CD14-positive monocyte (primary cell): Measurements from ENCODE around the gene GCDH. TPM values are rescaled to one million over a fixed set of nuclear protein-coding genes. Genes with fewer than 3 reads are reported as not detected.
"Not testable (repeated sequence)": the region's sequence is repeated elsewhere in the genome, so short reads cannot be mapped to it uniquely, and the experiment has no call there.

ENCODE experiments used
- DNase-seq, 3 donors: peaks; one replicate each; pipeline ENCODE4 v3.0.0-alpha.2; 2011 to 2022
- H2AFZ ChIP-seq: 2 replicates; pipeline ENCODE4 v1.6.0; 2012; ENCODE audit warnings: mild to moderate bottlenecking, low read depth, low read length, inconsistent platforms; ENCODE audit not compliant: insufficient read depth, poor library complexity, severe bottlenecking
- H3K27ac ChIP-seq, 2 donors: 1 replicate in 1 of 2; 2 replicates in 1 of 2; pipeline ENCODE4 v1.5.1; 2012 to 2013; ENCODE audit warnings: low read length in 2 of 2, control low read depth in 1 of 2, inconsistent platforms in 1 of 2, low read depth in 1 of 2, mild to moderate bottlenecking in 1 of 2
- H3K27me3 ChIP-seq, 2 donors: one replicate each; pipeline versions ENCODE4 v1.6.0 to v1.6.1; 2011 to 2013; ENCODE audit warnings: low read length in 2 of 2; ENCODE audit not compliant: control insufficient read depth in 2 of 2, insufficient read depth in 2 of 2
- H3K36me3 ChIP-seq, 2 donors: replicated peaks in 1 of 2; 1 replicate in 1 of 2; 2 replicates in 1 of 2; pipeline versions ENCODE4 v1.5.1 to v1.6.1; 2012 to 2013; ENCODE audit warnings: low read length in 2 of 2, control low read depth in 1 of 2, inconsistent platforms in 1 of 2, mild to moderate bottlenecking in 1 of 2; ENCODE audit not compliant: insufficient read depth in 2 of 2, control insufficient read depth in 1 of 2
- H3K4me1 ChIP-seq, 2 donors: 1 replicate in 1 of 2; 2 replicates in 1 of 2; pipeline versions ENCODE4 v1.5.1 to v1.6.1; 2012 to 2013; ENCODE audit warnings: low read length in 2 of 2, control low read depth in 1 of 2, inconsistent platforms in 1 of 2, mild to moderate bottlenecking in 1 of 2, moderate library complexity in 1 of 2; ENCODE audit not compliant: insufficient read depth in 2 of 2, control insufficient read depth in 1 of 2
- H3K4me2 ChIP-seq: replicated peaks from 2 replicates; pipeline ENCODE3; 2012; ENCODE audit warnings: low read length, moderate library complexity, mild to moderate bottlenecking; ENCODE audit not compliant: poor library complexity, severe bottlenecking; ENCODE audit errors: extremely low read depth
- H3K4me3 ChIP-seq, 3 experiments: fragments of 200-600 bp in 1 of 3; sonication (generic) in 1 of 3; replicated peaks in 1 of 3; 1 replicate in 2 of 3; 2 replicates in 1 of 3; pipeline ENCODE4 v1.5.1; 2011 to 2013; ENCODE audit warnings: low read length in 3 of 3, mild to moderate bottlenecking in 3 of 3, control low read depth in 2 of 3, low read depth in 2 of 3, inconsistent platforms in 1 of 3, moderate library complexity in 1 of 3
- H3K79me2 ChIP-seq: 2 replicates; pipeline ENCODE4 v1.6.0; 2012; ENCODE audit warnings: mild to moderate bottlenecking, control low read depth, inconsistent platforms, low read length, moderate library complexity; ENCODE audit not compliant: insufficient read depth
- H3K9ac ChIP-seq: 2 replicates; pipeline ENCODE4 v1.6.0; 2017; ENCODE audit warnings: low read length, mild to moderate bottlenecking; ENCODE audit not compliant: insufficient read depth, poor library complexity, severe bottlenecking
- H3K9me3 ChIP-seq, 2 donors: replicated peaks in 1 of 2; 1 replicate in 1 of 2; 2 replicates in 1 of 2; pipeline versions ENCODE4 v1.5.1 to v1.6.1; 2012 to 2013; ENCODE audit warnings: low read length in 2 of 2, control low read depth in 1 of 2; ENCODE audit not compliant: control insufficient read depth in 1 of 2, insufficient read depth in 1 of 2
- H4K20me1 ChIP-seq: 2 replicates; pipeline ENCODE4 v1.6.0; 2012; ENCODE audit warnings: mild to moderate bottlenecking, low read length, control low read depth, moderate library complexity; ENCODE audit not compliant: insufficient read depth
- H3K27ac Mint-ChIP-seq, 7 donors: one replicate each; pipeline ENCODE4 v1.8.0; 2020; ENCODE audit warnings: mild to moderate bottlenecking in 7 of 7, mixed read lengths in 7 of 7, moderate library complexity in 6 of 7, inconsistent platforms in 2 of 7
- H3K27me3 Mint-ChIP-seq, 3 donors: one replicate each; pipeline ENCODE4 v1.8.0; 2021 to 2022; ENCODE audit warnings: low read depth in 3 of 3, mild to moderate bottlenecking in 3 of 3, mixed read lengths in 3 of 3, moderate library complexity in 3 of 3, inconsistent platforms in 1 of 3
- H3K36me3 Mint-ChIP-seq, 2 donors: one replicate each; pipeline ENCODE4 v1.8.0; 2020; ENCODE audit warnings: mixed read lengths in 2 of 2, inconsistent platforms in 1 of 2, mild to moderate bottlenecking in 1 of 2
- H3K4me1 Mint-ChIP-seq: one replicate; pipeline ENCODE4 v1.8.0; 2020; ENCODE audit warnings: mild to moderate bottlenecking, mixed read lengths
- H3K4me3 Mint-ChIP-seq, 2 donors: one replicate each; pipeline ENCODE4 v1.8.0; 2020; ENCODE audit warnings: mild to moderate bottlenecking in 2 of 2, mixed read lengths in 2 of 2, moderate library complexity in 1 of 2
- H3K9me3 Mint-ChIP-seq, 7 donors: one replicate each; pipeline ENCODE4 v1.8.0; 2020 to 2022; ENCODE audit warnings: mixed read lengths in 7 of 7, mild to moderate bottlenecking in 6 of 7, moderate library complexity in 6 of 7, inconsistent platforms in 2 of 7
- WGBS: methylation state at CpG from one replicate; pipeline ENCODE4 v1.1.5; 2013; ENCODE audit warnings: missing lambda C conversion rate; ENCODE audit not compliant: insufficient coverage; 5-methylcytosine and 5-hydroxymethylcytosine counted together
- intact Hi-C, 2 donors: fragments of 100-400 bp; cut with micrococcal nuclease; formaldehyde crosslinking; loops; one replicate each; pipeline versions ENCODE4 v1.15.0 to v1.15.1; 2023
- polyA plus RNA-seq, 3 donors: library from polyadenylated mRNA; depleted of rRNA in 1 of 3; unstranded in 2 of 3; stranded (reverse) in 1 of 3; fragments of 300-500 nt in 2 of 3; fragments of >200 nt in 1 of 3; fragmentation: Illumina TruSeq in 2 of 3; gene quantifications; 1 replicate in 2 of 3; 2 replicates in 1 of 3; pipeline ENCODE4 v1.2.3, GENCODE V29; 2012 to 2021
- TF ChIP-seq, protein P1 (sequence below): fragments of 200-600 bp; IDR thresholded peaks from one replicate; pipeline ENCODE4 v1.8.0; 2022; ENCODE audit warnings: antibody characterized with exemption, mild to moderate bottlenecking

The GCDH gene
- polyA plus RNA-seq, 3 donors, result 7.3 to 30.5 (median 9.6) TPM

DNA sequence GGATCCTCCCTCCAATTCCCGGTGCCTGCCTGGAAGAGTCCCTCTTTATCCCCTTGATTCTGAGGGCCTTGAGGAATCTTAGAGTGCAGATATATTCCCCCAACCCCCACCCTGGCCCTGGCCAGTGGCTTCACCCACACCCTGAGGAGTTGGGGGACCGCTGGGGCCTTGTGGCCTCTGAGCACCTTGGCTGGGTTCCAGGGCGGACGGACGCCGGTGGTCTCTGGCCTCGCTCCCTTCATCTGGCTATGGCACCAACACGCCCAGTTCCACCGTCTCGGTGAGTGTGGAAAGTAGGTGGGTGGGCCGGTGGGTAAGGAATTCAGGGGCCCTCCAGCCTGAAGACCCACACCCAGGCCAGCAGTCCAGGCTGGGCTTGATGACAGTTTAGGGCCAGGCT is 47.6 kb upstream of the GCDH start:
- H3K4me1 Mint-ChIP-seq, result peaks cover 29% of the 10 kb centered on the region
- Histone ChIP-seq H3K9me3 (peaks cover 6 to 25% of the 10 kb centered on the region in 2 donors), H3K27me3 (peaks cover 31 to 63% of the 10 kb centered on the region in 2 donors), H2AFZ (no peak overlapping the region), H4K20me1 (no peaks in the 10 kb centered on the region), H3K27ac (no peak overlapping the region), H3K9ac (no peak overlapping the region), H3K4me3 (no peak overlapping the region), H3K79me2 (no peaks in the 10 kb centered on the region), H3K36me3 (no peaks in the 10 kb centered on the region), H3K4me1 (peaks cover 26 to 32% of the 10 kb centered on the region in 2 donors), H3K4me2 (no peak overlapping the region)
- DNase-seq, result no peak
- TF ChIP-seq, protein P1, sequence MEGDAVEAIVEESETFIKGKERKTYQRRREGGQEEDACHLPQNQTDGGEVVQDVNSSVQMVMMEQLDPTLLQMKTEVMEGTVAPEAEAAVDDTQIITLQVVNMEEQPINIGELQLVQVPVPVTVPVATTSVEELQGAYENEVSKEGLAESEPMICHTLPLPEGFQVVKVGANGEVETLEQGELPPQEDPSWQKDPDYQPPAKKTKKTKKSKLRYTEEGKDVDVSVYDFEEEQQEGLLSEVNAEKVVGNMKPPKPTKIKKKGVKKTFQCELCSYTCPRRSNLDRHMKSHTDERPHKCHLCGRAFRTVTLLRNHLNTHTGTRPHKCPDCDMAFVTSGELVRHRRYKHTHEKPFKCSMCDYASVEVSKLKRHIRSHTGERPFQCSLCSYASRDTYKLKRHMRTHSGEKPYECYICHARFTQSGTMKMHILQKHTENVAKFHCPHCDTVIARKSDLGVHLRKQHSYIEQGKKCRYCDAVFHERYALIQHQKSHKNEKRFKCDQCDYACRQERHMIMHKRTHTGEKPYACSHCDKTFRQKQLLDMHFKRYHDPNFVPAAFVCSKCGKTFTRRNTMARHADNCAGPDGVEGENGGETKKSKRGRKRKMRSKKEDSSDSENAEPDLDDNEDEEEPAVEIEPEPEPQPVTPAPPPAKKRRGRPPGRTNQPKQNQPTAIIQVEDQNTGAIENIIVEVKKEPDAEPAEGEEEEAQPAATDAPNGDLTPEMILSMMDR, result no peak
- intact Hi-C loops, result loop anchor here in 1 of 2 donors (5.0 kb wide), 1 partner anchor 36 kb away; the partner anchor contains the start of gene RNASEH2A
- no peak overlapping the region for H3K4me3 Mint-ChIP-seq
- 93% methylated on average over 10 of the region's 11 CpGs for WGBS
- peaks cover 3 to 20% (median 16%) of the 10 kb centered on the region in 7 donors for H3K9me3 Mint-ChIP-seq
- peaks cover 2 to 5% of the 10 kb centered on the region in 2 donors for H3K36me3 Mint-ChIP-seq
- no peak overlapping the region for H3K27ac Mint-ChIP-seq
- peaks cover 55 to 81% (median 61%) of the 10 kb centered on the region in 3 donors for H3K27me3 Mint-ChIP-seq

DNA sequence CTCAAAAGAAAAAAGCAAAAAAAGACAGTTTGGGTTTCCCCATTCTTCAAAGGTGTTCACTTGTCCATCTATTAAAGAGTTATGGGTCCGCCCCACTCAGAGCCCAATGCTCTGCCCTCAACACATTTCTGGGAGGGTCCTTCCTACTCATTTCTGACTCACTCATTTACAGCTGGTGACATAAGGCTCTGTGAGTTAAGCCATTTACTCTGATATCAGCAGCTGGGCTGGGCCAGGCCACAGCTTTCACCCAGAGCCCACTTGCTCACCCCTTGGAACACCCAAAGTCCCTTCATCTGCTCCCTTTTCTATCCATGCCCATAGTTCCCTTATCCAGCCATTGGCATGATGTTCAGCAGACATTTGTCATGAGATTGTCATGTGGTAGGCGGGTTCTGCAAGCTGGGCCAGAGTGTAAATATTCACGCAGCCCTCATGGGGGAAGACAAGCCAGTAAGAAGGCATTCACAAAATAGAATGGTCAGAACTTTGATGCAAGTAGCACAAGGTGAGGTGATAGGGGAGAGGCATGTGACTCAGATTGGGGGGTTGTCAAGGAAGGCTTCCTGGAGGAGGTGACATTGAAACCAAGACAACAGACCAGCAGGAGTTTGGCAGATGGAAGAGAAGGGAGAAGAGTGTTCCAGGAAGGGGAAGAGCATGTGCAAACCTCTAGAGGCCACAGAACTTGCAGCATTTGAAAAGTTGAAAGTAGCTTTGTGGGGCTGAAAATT is 46.8 kb upstream of the GCDH start:
- H3K4me2 ChIP-seq, result no peak overlapping the region
- no peak overlapping the region for H2AFZ ChIP-seq
- H4K20me1 ChIP-seq, result no peaks in the 10 kb centered on the region
- H3K27me3 Mint-ChIP-seq, result peaks cover 48 to 72% (median 55%) of the 10 kb centered on the region in 3 donors
- H3K27ac ChIP-seq, result no peak overlapping the region
- H3K79me2 ChIP-seq, result no peaks in the 10 kb centered on the region
- peaks cover 2 to 5% of the 10 kb centered on the region in 2 donors for H3K36me3 Mint-ChIP-seq
- H3K9me3 Mint-ChIP-seq, result peaks cover 3 to 18% (median 14%) of the 10 kb centered on the region in 7 donors
- no peaks in the 10 kb centered on the region for H3K36me3 ChIP-seq
- DNase-seq, result no peak
- WGBS, result 86% methylated on average over 3 of the region's 3 CpGs
- H3K9ac ChIP-seq, result no peak overlapping the region
- intact Hi-C loops, result loop anchor here in 1 of 2 donors (5.0 kb wide), 1 partner anchor 37 kb away; the partner anchor contains the start of gene RNASEH2A
- peaks cover 23% of the 10 kb centered on the region for H3K4me1 Mint-ChIP-seq
- H3K4me1 ChIP-seq, result peaks cover 19 to 23% of the 10 kb centered on the region in 2 donors
- peak overlapping the region in 1 of 7 donors; percentile 21 for H3K27ac Mint-ChIP-seq
- peaks cover 24 to 54% of the 10 kb centered on the region in 2 donors for H3K27me3 ChIP-seq
- no peak overlapping the region for H3K4me3 Mint-ChIP-seq
- TF ChIP-seq, protein P1, result no peak
- H3K9me3 ChIP-seq, result peaks cover 6 to 17% of the 10 kb centered on the region in 2 donors
- no peak overlapping the region for H3K4me3 ChIP-seq

DNA sequence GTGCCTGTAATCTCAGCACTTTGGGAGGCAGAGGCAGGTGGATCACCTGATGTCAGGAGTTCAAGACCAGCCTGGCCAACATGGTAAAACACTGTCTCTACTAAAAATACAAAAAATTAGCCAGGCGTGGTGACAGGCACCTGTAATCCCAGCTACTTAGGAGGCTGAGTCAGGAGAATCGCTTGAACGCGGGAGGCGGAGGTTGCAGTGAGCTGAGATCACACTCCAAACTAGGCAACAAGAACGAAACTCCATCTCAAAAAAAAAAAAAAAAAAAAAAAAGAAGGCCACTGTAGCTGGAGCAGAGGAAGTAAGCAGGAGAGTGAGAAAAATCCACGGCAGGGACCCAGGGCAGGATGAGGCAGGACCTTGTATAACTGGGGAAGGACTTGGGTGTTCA is 44.3 kb upstream of the GCDH start:
- H3K9ac ChIP-seq, H4K20me1 ChIP-seq, DNase-seq, H3K27ac ChIP-seq, H3K4me2 ChIP-seq, H3K9me3 ChIP-seq, H3K36me3 ChIP-seq, H3K4me3 ChIP-seq, H3K79me2 ChIP-seq, H3K4me1 Mint-ChIP-seq, H3K9me3 Mint-ChIP-seq, H3K36me3 Mint-ChIP-seq: not testable (repeated sequence)
- intact Hi-C loops, result loop anchor here (2.0 to 5.0 kb wide), 4 partner anchors 49 to 84 kb away; no protein-coding TSS in a partner anchor
- Histone ChIP-seq H2AFZ (peak overlapping the region; percentile 80), H3K4me1 (peaks cover 11 to 12% of the 10 kb centered on the region in 2 donors), H3K27me3 (peaks cover 4 to 30% of the 10 kb centered on the region in 2 donors)
- H3K27me3 Mint-ChIP-seq, result peaks cover 35 to 60% (median 38%) of the 10 kb centered on the region in 3 donors
- H3K27ac Mint-ChIP-seq, result peak overlapping the region in 1 of 7 donors; percentile 31
- WGBS, result 43% methylated on average over 2 of the region's 7 CpGs
- H3K4me3 Mint-ChIP-seq, result peak overlapping the region in 1 of 2 donors; percentile 29
